OCI-LY7 (cell line): ENCODE results near the gene TM9SF2.

Experiments used
- CTCF ChIP-seq: fragments of 200-600 bp; sonication (generic); conservative IDR thresholded peaks from 2 replicates; pipeline ENCODE4 v1.5.1; 2014; ENCODE audit warnings: mild to moderate bottlenecking, antibody characterized with exemption, low read length, moderate library complexity, mixed read lengths
- EZH2phosphoT487 ChIP-seq: fragments of 200-600 bp; sonication (generic); IDR thresholded peaks from 2 replicates; pipeline ENCODE4 v1.6.1; 2018; ENCODE audit warnings: low read depth, borderline replicate concordance, mild to moderate bottlenecking, mixed run types, antibody characterized with exemption, low read length, moderate library complexity, mixed read lengths

GRCh38 chr13:99484473-99484872 lies 16.8 kb upstream of the TM9SF2 start:
- TF ChIP-seq CTCF: no peak
- no peak for TF ChIP-seq EZH2phosphoT487
